ENCODE measurements around the gene SYDE2.
A peak's percentile ranks its signal among the peaks of the same experiment; 100 is the strongest.
"Not testable (repeated sequence)": the region's sequence is repeated elsewhere in the genome, so short reads cannot be mapped to it uniquely, and the experiment has no call there.

Gene SYDE2

DNA sequence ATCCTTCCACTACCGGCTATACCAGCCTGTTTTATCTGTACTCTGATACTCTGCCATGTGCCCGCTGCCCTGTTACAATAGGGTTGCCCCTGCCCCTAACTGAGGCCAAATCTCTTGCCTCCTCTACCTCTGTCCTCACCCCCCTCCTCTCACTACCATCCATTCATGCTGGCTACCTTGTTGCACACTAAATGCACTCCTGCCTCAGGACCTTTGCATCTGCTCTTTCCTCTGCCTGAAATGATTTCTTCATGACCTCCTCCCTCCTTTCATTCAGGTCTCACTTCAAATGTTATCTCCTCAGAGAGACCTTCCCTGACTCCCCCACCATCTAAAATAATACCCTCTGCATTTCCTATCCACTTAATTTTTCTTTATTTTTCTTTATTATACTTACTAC lies 7.7 kb upstream of the SYDE2 start:
- DNase-seq (ENCODE audit: low read depth) = no peak

DNA sequence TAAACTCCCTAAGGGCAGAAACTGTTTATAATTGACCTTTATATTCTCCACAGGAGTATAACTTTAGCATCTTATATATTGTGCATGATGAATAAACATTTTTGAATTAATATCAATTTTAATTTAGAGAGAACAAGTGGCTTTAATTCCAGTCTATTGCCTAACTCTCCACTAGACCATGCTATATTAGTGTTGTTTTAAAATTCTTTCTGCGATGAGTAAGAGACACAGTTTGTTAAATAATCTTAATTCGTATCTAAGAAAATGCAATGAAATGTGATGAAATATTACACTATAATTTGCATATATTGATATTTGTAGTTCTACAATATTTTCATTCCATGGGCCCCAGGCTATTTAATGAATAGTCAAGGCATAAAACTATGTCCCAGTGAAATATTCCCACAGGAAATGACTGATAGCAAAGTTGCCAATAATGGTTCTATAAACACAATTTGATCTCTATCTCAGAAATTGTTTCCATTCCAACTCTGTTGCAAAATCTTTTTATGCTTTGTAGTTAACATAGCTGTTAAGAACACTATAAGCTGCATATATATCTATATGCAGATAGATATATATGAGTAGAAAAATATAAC lies 2.9 kb upstream of the SYDE2 start:
- no peak for DNase-seq (ENCODE audit: low read depth)

DNA sequence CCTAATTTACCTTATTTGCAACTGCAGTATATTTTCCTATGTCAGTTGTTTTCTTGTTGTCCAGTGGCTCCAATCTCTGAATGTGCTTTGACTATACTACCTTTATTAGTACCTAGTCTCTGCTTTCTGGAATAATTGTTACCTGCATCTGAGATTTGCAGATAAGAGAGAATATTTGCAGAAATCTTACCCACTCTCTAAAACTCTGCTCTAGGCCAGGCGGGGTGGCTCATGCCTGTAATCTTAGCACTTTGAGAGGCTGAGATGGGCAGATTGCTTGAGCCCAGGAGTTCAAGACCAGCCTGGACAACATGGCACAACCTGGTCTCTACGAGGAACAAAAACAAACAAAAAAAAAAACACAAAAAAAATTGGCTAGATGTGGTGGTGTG lies 2.0 kb upstream of the SYDE2 start:
- DNase-seq (ENCODE audit: low read depth) = no peak

DNA sequence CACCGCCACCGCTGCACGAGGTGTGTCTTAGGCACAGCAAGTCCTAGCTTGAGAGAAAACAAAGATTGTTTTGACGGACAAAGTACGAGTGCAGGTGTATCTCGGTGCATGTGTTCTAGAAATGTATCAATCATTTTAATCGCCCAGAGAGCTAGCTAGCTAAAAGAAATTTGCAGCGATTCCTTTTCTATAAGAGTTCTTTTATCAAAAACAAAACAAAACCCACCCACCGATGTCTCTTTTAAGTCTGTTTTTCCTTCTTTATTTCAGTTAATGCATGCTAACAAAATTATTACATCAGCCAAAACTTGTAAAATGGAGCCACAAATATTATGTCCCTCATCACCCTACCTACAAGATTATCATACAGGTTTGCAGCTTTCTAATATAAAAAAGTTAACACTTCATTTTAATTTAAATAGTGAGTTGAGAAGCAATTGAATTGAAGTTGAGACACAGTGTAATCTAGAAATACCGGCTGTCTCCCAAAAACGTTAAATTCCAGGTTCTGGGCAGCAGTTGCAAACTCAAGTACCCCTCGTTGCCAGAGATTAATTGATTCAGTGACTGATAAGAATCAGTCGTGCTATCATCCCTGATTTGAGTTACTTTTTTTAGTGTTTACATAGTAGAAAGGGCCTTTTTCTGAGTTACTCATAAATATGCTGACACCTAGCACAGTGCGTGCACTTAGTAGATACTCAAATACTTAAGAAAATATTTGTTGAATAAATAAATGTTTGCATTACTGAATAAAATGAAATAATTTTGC lies 1.5 kb upstream of the SYDE2 start:
- no peak for DNase-seq (ENCODE audit: low read depth)

DNA sequence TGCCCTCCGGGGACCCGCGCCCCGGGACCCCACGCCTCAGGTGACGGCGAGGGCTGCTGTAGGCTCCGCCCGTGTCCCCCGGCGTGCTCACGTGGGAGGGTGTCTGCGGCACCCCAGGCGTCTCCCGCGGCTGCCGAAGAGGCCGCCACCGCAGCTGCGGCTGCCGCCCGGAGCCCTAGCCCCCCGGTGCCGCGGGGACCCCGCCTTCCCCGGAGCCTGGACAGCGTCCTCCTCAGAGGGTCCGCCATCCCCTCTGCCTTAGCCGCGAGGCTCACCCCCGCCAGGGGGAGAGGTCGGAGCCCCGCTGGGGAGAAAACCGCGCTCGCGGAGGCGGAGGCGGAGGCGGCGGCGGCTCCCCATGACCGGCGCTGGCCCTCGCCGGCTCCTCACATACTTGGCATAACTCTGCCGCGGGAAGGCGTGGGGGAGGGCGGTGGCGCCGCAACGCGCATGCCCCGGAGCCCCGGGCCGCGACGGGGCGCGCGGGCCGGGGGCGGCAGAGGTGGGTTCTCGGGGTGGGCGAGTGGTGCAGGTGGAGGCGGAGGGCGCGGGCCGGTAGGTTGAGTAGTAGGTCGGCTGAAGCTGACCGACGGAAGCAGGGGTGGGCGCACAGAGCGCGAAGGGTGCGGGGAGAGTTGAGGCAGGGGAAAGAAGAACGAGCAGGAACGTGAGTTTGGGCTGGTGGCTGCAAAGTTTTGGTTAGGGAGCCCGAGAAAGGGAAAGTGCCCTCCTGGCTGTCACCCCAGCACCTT lies 700 bp upstream of the SYDE2 start:
- peak; percentile 35 for DNase-seq (ENCODE audit: low read depth)

DNA sequence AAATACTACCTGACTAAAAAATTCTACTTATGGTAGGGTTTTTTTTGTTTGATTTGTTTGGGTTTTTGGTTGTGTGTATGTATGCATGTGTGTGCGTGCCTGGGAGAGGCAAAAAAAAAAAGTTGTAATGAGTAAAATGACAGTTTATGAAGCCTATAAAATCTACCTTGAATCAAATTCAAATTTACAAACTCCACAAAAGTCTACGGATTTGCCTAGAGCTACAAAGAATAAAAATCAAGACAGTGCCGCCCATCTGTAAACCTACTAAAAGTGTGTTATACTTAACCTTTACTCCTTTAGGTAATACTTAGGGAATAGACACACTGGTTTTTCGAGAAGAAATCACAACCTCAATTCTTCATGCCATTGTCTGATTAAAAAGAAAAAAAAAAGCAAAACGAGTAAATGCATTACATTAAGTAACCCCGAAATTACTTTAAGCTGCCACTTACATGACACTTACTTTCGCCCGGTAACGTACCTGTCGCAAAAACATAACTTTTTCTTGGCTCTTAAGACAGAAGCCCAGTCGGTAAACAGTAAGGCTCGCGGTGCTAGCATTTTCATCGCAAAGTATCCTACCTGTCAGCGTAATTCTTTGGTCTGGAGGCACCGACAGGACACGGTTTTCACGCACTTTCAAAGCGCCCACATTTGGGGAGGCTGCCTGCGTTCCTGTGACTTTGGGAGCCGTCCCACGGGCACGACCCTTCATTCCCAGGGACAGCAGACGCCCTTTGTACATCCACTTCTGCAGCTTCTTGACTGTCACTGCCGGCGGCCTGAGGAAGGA lies 951 bp downstream of the SYDE2 start:
- peak; percentile 11 for DNase-seq (ENCODE audit: low read depth)

DNA sequence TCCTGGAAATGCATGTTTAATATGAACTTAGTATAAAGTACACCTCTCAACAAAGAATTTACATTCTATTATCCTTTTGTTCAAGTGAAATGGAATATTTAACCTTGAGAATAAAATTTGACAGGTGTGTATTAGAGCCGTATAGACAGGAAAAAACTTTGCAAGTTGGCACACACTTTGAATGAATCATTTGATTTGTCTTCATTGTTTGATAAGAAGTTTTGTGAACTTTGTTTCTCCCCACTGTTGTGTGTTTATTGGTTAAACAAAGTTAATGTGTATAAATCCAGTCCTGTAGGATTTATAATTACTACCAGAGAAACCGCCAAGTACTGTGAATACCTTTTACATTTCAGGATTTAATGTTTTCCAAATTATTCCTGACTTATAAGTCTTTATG lies 2.0 kb downstream of the SYDE2 start:
- DNase-seq (ENCODE audit: low read depth) = no peak

DNA sequence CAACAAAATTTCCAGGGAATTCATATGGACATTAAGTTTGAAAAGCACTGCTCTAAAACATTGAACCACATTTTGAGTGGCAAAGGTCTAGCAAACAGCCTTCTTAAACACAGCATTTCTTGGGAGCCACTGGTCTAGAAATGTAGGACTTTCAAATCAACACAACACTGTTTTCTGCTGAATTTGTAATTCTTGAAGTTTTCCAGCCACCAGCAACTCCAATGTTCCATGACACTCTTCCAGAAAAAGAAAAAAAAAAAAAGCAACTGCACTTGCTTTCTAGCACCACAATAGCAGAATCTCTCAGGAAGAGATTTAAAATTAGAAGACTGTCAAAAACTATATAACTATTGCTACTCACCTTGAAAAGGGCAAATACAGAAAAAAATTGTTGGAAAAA lies 4.5 kb downstream of the SYDE2 start:
- no peak for DNase-seq (ENCODE audit: low read depth)

DNA sequence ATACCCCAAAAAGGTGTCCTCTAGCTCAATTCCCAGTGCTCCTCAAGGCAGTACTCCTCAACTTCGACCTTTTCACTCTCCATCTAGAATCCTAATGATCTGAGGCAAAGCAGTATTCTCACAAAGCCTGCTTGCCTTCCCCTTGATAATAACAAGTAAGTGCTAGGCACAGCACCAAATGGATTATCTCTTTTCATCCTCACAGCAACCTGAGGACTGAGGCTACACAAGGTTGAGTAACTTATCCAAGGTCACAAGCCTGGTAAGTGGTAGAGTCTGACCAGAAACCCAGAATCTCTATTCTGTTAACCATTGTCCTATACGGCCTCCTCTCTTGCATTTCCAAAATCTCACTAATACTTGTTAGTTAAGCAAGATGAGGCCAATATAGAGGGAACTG lies 5.1 kb downstream of the SYDE2 start:
- DNase-seq (ENCODE audit: low read depth) = no peak

DNA sequence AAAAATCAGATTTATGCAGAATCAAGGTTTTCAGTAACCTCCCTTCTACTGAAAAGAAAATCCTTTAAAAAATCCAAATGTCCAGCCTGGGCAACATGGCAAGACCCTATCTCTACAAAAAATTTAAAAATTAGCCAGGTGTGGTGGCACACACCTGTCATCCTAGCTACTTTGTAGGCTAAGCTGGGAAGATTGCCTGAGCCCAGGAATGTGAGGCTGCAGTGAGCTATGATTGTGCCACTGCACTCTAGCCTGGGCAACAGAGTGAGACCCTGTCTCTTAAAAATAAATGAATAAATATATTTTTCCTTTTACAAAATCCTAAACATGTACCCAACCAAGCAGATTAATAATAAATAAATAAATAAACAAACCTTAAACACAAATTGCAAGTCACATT lies 8.7 kb downstream of the SYDE2 start:
- DNase-seq (ENCODE audit: low read depth) = not testable (repeated sequence)

DNA sequence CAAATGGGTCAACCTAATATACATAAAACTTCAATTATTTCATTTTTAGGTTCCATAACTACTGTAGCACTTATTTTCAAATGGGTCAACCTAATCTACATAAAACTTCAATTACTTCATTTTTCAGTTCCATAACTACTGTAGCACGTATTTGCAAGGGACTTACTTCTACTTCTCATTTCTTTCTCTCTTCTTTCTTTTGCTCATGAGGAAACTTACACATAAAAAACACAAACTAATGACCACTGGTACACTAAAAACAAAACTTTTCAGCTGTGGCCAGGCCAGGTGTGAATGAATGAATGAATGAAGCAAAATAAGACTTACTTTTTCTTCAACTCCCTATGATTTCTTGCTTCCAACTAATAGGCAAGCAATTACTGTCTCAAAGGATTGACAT lies 11.7 kb downstream of the SYDE2 start:
- DNase-seq (ENCODE audit: low read depth) = no peak

DNA sequence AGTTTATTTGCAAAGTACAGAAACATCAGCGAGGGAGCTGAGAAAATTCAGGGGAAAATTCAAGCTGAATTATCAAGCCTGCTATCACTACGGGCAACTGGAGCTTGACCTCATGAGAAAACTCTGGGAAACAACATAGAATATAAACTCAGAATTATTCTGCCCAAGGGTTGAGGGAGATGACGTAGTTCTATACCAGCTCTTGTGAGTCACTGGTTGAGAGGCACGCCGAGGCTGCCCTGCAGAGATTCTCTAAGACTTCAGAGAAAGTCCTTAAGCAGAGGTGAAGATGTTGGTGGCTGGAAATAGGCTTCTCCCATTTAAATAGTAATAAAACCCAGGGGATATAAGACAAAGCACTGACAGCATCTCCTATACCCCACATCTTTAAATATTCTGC lies 12.3 kb downstream of the SYDE2 start:
- DNase-seq (ENCODE audit: low read depth) = no peak

DNA sequence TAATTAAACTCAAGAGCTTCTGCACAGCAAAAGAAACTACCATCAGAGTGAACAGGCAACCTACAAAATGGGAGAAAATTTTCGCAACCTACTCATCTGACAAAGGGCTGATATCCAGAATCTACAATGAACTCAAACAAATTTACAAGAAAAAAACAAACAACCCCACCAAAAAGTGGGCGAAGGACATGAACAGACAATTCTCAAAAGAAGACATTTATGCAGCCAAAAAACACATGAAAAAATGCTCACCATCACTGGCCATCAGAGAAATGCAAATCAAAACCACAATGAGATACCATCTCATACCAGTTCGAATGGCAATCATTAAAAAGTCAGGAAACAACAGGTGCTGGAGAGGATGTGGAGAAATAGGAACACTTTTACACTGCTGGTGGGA lies 13.8 kb downstream of the SYDE2 start:
- not testable (repeated sequence) for DNase-seq (ENCODE audit: low read depth)

DNA sequence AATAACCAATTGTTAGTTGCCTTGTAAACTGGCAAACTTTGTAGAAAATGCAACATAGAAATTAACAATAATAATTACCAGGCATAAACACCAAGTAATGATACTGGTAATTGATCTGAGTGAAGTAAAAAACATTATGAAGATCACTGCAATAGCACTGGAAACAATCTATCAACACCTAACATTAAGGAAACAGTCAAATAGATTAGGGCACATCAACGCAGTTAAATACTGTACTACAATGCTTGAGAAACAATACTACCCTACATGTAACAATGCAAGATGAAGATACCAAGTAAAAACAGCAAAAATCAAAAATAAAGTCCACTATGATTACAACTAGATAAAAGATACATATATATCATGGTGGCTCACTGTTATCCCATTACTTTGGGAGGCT lies 16.6 kb downstream of the SYDE2 start:
- no peak for DNase-seq (ENCODE audit: low read depth)

DNA sequence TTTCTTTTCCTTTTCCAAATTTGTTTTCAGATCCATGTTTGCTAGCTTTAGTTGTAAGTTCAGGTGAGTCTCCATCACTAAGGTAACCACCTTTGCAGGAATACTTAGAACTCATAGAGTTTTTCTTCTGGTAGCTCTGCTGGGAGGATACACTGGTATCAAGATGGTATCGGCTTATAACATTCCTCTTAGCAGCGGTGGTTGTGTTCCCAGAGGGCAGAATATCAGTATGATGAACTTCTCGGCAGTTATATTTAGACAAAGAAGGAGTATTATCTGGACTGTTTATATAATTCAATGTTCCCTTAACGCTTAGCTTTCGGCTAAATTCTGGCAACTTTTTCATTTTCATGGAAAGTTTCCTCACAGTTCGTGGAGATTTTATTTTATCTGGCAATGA lies 18.1 kb downstream of the SYDE2 start:
- no peak for DNase-seq (ENCODE audit: low read depth)

DNA sequence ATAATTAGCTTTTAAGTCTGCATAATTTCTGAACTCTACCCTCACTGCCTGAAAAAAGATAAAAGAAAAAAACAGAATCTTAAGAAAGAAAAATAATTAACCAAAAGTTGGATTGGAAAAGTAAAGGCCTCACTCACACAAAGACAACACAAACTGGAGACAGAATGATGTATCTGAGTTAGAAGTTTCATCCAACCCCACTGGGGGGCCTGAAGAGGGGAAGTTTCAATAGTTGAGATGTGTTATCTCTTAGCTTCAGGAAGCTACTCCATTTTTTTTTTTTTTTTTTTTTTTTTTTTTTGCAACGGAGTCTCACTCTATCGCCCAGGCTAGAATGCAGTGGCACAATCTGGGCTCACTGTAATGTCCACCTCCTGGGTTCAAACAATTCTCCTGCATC lies 19.9 kb downstream of the SYDE2 start:
- no peak for DNase-seq (ENCODE audit: low read depth)

DNA sequence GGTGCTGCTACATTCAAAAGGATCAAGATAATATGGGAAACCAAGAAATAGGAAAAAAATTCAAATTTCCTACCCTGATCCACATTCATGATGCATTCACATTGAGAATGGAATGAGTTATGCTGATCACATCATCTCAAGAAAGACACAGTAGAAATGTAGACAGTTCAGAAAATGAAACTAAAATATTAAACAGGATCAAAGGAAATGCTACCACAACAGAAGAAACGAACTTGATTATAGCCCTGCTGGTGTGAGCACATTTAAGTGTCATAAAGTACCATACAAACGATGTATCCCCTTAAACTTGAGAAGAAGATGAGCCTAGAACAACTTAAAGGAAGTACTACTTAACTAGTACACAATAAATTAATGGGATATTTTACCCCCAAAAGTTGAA lies 21.3 kb downstream of the SYDE2 start:
- DNase-seq (ENCODE audit: low read depth) = no peak

DNA sequence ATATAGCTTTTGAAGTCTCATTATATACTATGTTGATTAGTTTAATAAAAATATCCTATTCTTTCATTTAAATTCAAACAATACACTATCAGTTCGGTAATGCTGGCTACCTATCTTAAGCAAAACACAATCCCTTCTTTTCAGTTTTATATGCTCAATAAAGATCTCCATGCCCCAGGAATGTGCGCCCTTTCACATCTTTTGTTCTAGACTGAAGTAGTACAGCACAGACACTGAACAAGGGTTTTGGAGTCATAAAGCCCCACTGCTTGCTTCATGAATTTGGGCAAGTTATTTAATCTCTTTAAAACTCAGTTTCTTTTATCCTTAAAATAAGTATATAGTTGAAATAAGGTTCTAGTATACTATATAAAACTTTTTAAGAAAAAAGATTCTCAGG lies 22.4 kb downstream of the SYDE2 start:
- no peak for DNase-seq (ENCODE audit: low read depth)

DNA sequence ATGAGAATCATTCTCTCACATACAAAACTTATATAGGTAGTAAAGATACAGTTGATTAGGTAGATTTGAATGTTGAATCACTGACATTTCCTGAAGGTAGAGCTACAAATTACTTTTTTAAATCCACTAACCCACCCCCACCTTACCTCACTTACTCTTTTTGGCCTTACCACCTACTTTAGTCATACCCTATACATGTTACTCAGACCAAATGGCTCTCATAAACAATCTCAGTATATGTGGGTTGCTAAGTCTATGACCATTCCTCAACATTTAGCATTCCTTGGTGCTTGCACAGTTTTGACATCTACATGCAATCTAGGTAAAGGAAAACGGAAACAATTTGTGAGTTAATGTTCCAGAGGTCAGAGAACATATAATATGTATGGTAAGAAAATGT lies 26.3 kb downstream of the SYDE2 start:
- DNase-seq (ENCODE audit: low read depth) = no peak

DNA sequence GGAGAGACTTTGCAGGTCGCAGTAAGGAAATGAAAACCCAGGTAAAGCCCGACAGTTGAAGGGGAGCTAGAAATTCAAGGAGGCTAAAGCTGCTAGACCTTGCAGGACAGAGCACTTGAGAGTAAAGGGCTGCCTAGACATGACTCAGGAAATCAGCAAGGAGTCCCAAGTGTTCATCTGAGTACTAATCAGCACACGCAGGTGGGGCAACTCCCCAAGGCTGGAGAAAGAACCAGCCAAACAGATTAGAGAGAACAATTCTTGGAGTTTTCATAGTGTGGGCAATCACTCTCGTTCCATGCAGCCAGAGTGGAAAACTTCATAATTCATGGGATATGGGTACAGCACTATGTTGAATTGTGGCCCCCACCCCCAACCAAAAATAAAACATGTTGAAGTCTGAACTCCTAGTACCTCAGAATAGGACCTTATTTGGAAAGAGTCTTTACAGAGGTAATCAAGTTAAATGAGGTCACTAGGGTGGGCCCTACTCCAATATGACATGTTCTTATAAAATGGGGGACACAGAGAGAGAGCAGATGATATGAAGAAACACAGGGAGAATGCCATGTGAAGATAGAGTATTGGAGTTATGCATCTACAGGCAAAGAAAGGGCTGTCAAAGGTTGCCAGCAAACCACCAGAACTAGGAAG lies 28.0 kb downstream of the SYDE2 start:
- no peak for DNase-seq (ENCODE audit: low read depth)

DNA sequence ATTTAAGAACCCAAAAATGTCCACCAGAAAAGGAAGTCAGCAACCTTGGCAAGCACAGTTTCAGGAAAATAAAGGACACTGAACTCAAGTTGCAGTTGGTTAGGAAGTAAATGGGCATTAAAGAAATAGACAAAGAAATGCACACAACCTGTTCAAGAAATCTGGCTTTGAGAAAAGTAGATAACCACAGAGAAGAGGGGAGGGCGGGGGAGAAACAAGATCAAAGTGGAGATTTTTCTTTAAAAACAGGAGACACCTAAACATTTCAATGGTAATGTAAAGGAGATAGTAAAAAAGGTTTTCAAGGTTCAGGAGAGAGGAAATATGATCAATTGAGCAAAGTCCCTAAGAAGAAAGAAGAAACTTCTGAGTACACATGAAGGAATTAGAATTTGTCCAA lies 29.1 kb downstream of the SYDE2 start:
- no peak for DNase-seq (ENCODE audit: low read depth)

DNA sequence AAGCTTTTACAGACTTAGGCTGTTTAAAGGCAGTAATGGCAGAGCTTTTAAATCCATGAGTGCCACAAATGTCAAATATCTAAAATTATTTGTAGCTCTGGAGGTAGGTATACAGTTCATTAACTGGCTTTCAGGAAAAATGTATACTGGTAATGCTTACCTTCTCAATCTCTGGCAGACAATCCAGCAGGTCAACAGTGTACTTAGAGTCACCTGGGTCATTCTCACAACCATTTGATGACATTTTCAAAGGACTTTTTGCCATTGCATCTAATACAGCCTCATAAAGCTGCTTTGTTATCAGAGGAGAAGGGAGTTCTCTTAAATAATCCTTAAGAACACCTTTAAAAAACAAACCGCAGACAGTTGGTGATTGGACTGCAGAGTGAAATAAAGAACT lies 31.9 kb downstream of the SYDE2 start:
- no peak for DNase-seq (ENCODE audit: low read depth)

All from activated T-cell treated with anti-CD3 and anti-CD28 coated beads for 24 hours (primary cell).